Stomach (tissue), 4 donors: ENCODE results near the gene DOLK.

Experiments
- CTCF ChIP-seq, 7 experiments: fragments of 450-650 bp in 4 of 7; fragments of 200-600 bp in 3 of 7; sonication (generic) in 3 of 7; IDR thresholded peaks; one replicate each; pipeline ENCODE4 v1.5.1; 2016 to 2019; ENCODE audit warnings: antibody characterized with exemption in 7 of 7, control low read depth in 2 of 7, mild to moderate bottlenecking in 1 of 7
- EP300 ChIP-seq: sonication (generic); formaldehyde crosslinking; IDR thresholded peaks from one replicate; pipeline ENCODE4 v1.6.1; 2017; ENCODE audit warnings: antibody characterized with exemption
- POLR2A ChIP-seq, 4 donors: fragments of 450-650 bp; IDR thresholded peaks; one replicate each; pipeline ENCODE4 v1.6.1; 2016; ENCODE audit warnings: antibody characterized with exemption in 4 of 4, control low read depth in 2 of 4, mild to moderate bottlenecking in 1 of 4, moderate library complexity in 1 of 4

GRCh38 chr9:128909859-128910258, 37.5 kb downstream of the DOLK start:
- no peak for TF ChIP-seq CTCF (IDR thresholded peaks at IDR 0.05)
- no peak for TF ChIP-seq POLR2A (IDR thresholded peaks at IDR 0.05)
- no peak for TF ChIP-seq EP300
